GM21360 (cell line): ENCODE data around the gene SPRYD3.

Experiments used
- ATAC-seq: cut with Tn5 transposase; IDR thresholded peaks from one replicate; pipeline ENCODE4 v1.9.1; 2021; ENCODE audit warnings: mild to moderate bottlenecking, moderate library complexity; ENCODE audit not compliant: unreplicated experiment

Gene SPRYD3

GRCh38 chr12:53078425-53079225 is 565 bp downstream of the SPRYD3 start:
- ATAC-seq: no peak

DNA sequence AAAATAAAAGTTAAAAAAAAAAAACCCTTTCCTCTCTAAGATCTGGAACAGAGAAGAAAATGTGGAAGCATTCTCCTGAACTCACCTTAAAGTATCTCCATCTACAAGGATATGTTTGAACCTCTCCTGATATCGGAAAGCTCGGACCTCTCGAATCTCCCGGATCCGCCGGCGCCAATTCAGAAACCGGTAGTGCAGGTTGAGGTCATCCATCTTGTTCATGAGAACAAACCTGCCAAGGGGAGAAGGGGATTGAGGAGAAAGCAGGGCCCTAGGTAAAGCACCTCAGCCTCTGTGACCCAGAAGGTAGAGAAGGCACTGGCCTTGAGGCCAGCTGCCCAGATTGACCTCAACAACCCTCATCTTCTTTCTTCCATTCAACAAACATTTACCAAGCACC is 2.2 kb downstream of the SPRYD3 start:
- no peak for ATAC-seq

- no peak for ATAC-seq
Measured at GRCh38 chr12:53076461-53076860, 2.7 kb downstream of the SPRYD3 start.

GRCh38 chr12:53074999-53075370 is 4.2 kb downstream of the SPRYD3 start:
- no peak for ATAC-seq

DNA sequence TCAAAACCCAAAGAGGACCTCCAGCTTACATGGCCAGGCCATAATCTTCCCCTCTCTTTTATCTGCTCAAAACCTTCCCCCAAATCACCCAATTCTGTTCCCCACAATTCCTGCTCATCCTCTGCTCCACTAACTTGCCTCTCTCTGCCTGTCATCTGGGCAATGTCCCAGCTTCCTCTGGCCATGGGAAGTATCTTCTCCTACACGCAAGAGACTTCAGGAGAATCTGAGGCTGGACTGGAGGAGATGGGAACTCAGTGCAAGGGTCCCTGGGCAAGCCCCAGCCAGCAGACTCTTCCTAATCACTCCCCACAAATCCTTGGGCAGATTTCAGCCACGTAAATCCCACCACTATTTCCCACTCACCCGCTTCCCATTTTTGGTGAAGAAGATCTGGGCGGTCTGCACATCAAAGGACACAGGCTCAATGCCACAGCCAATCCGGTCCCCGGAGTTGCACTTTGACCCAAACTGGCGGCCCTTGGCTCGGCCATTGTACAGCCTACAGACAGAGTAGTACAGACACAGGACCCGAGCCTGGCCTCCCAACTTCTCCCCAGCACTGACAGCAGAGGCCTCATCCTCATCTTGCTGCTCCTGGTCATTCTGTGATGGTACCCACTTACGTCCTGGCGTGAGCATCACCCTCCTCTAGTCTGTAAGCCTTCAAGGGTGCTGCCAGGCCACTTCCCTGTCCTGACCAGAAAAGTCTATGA is 4.7 kb downstream of the SPRYD3 start:
- no peak for ATAC-seq

GRCh38 chr12:53073881-53074280 is 5.3 kb downstream of the SPRYD3 start:
- ATAC-seq: no peak

DNA sequence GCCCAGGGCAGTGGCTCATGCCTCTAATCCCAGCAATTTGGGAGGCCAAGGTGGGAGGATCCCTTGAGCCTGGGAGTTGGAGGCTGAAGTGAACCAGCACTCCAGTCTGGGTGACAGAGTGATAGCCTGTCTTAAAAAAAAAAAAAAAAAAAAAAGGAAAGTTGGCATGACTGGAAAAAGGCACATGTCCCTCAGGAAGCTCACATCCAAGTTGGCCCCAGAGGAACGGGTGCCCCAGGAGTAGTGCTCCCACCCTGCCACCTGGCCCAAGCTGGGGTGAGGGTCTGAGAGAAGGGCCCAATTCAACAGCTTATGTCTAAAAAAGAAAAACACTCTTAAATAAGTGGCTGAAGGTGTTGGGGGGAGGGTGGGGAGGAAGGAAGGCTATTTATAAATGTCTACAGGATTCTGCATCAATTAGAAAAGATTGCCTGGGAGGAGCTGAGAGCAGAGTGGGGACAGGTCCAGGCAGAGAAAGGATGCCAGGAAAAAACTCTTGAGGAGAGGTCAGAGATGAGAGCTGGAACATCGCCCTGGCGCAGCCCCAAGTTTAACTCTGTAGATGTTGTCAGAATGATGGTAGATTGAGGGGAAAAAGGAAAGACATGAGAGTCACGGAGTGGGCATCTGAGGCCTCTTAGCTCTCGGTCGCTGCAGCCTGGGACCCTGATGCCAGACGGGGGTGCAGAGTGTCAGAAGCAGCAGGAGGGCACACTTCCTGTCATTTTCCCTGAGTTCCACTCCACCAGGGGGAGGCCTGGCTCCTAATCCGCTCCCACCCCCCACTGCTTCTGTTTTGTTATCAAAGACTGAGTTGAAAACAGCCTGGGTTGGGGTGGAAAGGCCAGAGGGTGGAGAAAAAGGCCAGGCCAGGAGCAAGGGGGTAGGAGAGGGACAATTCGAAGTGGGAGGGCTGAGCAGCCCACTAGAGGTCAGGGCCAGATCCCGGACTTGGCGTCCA is 7.3 kb downstream of the SPRYD3 start:
- ATAC-seq: no peak

- ATAC-seq: no peak
Measured at GRCh38 chr12:53070877-53071492, 8.2 kb downstream of the SPRYD3 start.

- ATAC-seq: no peak
Measured at GRCh38 chr12:53069621-53070410, 9.4 kb downstream of the SPRYD3 start.

DNA sequence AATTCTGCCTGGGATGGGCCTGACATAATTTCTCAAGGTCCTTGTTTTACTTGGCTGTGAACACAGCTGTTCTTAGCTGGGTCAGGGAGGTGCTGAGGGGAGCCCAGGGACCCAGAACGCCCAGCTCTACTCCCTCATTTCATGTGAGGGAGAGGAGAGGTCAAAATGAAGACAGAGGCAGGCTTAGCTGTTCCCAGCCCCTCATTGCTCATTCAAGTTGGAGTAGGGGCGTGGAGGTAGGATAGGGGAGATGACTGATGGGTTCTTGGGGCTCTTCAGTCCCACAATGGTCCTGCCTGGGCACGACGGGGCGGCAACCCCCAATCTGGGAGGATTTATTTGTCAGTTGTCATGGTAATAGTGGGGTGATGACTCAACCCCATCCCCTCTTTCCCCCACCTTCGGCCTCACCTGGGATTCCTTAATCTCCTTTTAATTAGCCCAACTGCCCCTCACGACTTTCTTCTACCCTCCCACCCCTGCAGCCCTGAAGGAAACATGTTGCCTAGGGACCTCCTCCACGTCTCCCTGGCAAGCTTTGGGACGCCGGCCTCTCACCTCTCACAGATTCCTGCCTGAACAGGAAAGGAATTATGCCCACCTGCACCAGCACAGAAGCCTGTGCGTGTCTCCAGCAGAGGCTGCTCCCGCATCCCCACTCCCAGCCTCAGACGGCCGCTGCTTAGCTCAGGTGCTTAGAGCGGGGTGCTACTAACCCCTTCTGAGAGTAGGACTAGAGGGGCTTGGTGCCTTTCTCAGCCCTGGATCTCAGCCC is 10.2 kb downstream of the SPRYD3 start:
- no peak for ATAC-seq

DNA sequence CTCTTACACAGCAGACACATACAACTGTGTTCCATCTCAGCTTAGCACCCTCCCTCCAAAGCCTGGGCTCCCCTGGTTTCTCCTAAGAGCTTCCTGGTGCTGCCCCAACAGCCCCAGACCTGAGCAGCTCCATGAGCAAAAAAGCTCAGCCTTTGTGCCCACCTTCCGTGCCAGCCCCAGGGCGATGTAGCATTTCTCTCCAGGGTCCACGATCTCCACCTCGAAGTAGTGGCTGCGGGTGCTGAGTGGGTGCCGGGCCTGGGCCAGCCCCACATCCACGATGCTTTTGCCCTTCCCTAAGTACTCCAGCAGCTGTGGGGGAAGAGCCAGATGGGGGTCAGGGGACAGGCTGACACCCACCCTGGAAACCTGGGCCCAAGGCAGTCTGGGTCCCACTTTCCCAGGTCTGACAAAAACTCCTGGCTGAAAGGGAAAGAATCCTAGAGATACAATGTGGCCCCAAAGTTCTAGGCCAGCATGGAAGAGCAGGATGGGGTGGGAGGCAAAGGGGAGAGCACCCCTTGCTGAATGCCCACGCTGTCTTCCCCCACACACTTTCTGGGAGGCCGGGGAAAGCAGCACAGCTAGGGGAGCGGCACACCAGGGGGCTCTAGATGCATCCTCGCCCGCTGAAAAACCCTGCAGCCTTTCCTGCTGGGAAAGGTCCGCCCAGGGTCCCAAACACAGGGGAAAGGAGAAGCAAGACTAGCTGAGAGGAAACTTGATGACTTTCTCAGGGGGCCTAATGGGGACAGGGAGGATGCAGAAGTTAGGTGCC is 11.0 kb downstream of the SPRYD3 start:
- ATAC-seq: no peak

GRCh38 chr12:53067074-53067992 is 11.9 kb downstream of the SPRYD3 start:
- no peak for ATAC-seq

DNA sequence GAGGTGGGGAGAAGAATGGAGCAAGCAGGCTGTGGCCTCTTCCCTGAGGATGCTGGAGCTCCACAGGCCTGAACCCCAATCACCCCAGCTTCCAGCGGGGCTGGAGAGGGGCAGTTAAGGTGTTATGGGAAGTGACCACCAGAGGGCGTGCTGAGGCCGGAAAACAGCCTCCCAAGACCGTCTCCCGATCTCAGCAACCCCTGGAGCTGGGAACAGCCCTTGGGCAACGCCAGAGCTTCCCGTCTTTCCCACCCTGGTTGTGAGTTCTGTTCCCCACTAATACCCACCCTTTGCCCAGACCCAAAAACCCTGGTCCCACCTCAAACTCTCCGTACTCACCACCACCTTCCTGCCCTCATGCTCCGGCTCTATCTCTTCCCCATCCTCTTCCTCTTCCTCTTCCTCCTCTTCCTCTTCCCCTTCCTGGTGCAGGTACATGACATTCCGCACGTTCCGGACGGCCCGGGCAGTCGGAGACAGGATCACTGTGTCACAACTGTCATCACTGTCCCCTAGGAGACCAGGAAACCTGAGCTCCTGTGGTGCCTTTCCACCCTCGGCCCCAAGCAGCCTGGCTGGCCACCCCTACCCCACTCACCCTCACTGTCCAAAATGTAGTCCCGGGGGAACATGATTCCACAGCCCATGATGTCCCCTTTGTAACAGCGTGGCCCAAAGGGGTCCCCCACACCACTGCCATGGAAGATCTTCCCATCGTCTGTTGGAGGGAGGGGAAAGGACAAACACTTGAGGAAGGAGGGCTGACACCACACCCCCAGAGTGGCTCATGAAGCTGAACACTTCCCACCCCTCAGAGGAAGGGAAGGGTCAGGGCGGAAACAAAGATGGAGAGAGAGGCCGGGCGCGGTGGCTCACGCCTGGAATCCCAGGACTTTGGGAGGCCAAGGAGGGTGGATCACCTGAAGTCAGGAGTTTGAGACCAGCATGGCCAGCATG is 12.9 kb downstream of the SPRYD3 start:
- no peak for ATAC-seq

GRCh38 chr12:53065470-53065869 is 13.7 kb downstream of the SPRYD3 start:
- ATAC-seq: no peak

GRCh38 chr12:53064613-53065436 is 14.4 kb downstream of the SPRYD3 start:
- no peak for ATAC-seq
